Kidney epithelial cell (primary cell): ENCODE results near the gene MAP3K19. TPM values are rescaled to one million over a fixed set of nuclear protein-coding genes. Genes with fewer than 3 reads are reported as not detected.

ENCODE experiments used
- DNase-seq: peaks from one replicate; pipeline ENCODE4 v3.0.0-alpha.2; 2010; ENCODE audit warnings: low read depth
- H3K27me3 ChIP-seq: 2 replicates; pipeline ENCODE4 v1.6.0; 2011; ENCODE audit warnings: low read length; ENCODE audit not compliant: control insufficient read depth, insufficient read depth
- H3K36me3 ChIP-seq: 2 replicates; pipeline ENCODE4 v1.5.1; 2011; ENCODE audit warnings: low read length; ENCODE audit not compliant: control insufficient read depth, insufficient read depth
- H3K4me3 ChIP-seq: 2 replicates; pipeline ENCODE4 v1.5.1; 2011; ENCODE audit warnings: low read depth, mild to moderate bottlenecking, control low read depth, low read length
- total RNA-seq: library from RNA; depleted of rRNA; stranded (reverse); fragments of >200 nt; gene quantifications from 2 replicates; pipeline ENCODE4 v1.2.3, GENCODE V29; 2015
- TF ChIP-seq, protein P1 (sequence below): IDR thresholded peaks from 2 replicates; pipeline ENCODE4 v1.5.1; 2011; ENCODE audit warnings: mild to moderate bottlenecking, moderate library complexity, low read length, control low read depth, inconsistent platforms; ENCODE audit not compliant: insufficient read depth, poor library complexity, severe bottlenecking

MAP3K19 gene
- total RNA-seq, 1 donor from 2014 or later: not detected

DNA sequence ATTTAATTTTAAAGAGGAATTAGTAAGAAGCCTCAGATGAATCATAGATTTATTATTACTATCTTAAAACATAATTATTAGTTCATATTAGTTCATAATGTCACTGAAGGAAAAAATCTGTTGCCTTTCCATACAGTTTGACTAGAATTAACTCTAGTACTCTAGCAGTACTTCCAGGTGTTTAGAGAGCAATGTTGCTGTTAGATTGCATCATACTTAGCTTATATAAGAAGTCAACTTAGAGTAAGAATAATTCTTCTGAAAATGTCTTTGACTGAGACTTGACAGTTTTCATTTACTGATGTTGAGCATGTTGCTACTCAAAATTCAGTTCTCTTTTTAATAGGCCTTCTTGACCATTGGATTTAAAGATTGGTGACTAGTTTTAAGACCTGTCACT lies 9.5 kb upstream of the MAP3K19 start:
- no peak for DNase-seq
- no peaks in the 10 kb centered on the region for H3K36me3 ChIP-seq
- no peak overlapping the region for H3K4me3 ChIP-seq
- H3K27me3 ChIP-seq: no peaks in the 10 kb centered on the region
- TF ChIP-seq, protein P1, sequence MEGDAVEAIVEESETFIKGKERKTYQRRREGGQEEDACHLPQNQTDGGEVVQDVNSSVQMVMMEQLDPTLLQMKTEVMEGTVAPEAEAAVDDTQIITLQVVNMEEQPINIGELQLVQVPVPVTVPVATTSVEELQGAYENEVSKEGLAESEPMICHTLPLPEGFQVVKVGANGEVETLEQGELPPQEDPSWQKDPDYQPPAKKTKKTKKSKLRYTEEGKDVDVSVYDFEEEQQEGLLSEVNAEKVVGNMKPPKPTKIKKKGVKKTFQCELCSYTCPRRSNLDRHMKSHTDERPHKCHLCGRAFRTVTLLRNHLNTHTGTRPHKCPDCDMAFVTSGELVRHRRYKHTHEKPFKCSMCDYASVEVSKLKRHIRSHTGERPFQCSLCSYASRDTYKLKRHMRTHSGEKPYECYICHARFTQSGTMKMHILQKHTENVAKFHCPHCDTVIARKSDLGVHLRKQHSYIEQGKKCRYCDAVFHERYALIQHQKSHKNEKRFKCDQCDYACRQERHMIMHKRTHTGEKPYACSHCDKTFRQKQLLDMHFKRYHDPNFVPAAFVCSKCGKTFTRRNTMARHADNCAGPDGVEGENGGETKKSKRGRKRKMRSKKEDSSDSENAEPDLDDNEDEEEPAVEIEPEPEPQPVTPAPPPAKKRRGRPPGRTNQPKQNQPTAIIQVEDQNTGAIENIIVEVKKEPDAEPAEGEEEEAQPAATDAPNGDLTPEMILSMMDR: no peak

DNA sequence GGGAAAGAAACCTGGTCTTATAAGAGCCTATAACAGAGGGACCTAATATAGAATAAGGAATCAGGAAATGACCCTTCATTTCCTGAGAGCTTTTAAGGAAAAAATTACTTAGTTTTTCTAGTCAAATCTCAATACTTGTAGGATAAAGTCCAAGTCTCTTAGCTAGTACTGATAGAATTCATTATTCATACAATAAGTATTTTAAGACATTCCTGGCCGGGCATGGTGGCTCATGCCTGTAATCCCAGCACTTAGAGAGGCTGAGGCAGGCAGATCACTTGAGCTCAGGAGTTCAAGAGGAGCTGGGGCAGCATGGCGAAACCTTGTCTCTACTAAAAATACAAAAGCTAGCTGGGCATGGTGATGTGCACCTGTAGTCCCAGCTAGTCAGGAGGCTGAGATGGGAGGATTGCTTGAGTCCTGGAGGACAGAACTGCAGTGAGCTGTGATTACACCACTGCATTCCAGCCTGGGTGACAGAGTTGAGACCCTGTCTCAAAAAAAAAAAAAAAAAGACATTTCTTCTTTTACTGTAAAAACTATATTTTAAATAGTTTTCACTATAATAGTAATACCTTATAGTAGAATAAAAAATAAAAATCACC lies 8.0 kb upstream of the MAP3K19 start:
- Histone ChIP-seq H3K27me3 (no peaks in the 10 kb centered on the region), H3K4me3 (no peak overlapping the region), H3K36me3 (no peaks in the 10 kb centered on the region)
- DNase-seq: no peak
- TF ChIP-seq, protein P1: no peak

DNA sequence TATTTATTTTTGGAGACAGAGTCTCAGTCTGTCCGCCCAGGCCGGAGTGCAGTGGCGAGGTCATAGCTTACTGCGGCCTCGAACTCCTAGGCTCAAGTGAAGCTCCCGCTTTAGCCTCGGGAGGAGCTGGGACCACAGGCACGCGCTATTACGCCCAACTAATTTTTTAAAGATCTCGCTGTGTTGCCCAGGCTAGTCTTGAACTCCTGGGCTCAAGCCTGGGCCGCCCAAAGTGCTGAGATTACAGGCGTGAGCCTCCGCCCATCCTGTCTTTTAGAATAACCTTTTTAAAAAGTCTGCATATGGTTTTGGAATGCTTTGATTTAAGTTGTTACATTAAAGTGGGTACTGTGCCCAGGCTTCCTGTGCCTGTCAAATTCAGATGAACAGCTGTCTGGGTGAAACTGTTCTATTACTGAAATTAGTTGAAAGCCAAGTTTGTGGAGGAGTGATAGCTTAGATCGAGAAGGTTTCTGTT lies 5.8 kb upstream of the MAP3K19 start:
- no peaks in the 10 kb centered on the region for H3K36me3 ChIP-seq
- TF ChIP-seq, protein P1: no peak
- H3K4me3 ChIP-seq: peak overlapping the region; percentile 97
- no peak for DNase-seq
- H3K27me3 ChIP-seq: no peaks in the 10 kb centered on the region

DNA sequence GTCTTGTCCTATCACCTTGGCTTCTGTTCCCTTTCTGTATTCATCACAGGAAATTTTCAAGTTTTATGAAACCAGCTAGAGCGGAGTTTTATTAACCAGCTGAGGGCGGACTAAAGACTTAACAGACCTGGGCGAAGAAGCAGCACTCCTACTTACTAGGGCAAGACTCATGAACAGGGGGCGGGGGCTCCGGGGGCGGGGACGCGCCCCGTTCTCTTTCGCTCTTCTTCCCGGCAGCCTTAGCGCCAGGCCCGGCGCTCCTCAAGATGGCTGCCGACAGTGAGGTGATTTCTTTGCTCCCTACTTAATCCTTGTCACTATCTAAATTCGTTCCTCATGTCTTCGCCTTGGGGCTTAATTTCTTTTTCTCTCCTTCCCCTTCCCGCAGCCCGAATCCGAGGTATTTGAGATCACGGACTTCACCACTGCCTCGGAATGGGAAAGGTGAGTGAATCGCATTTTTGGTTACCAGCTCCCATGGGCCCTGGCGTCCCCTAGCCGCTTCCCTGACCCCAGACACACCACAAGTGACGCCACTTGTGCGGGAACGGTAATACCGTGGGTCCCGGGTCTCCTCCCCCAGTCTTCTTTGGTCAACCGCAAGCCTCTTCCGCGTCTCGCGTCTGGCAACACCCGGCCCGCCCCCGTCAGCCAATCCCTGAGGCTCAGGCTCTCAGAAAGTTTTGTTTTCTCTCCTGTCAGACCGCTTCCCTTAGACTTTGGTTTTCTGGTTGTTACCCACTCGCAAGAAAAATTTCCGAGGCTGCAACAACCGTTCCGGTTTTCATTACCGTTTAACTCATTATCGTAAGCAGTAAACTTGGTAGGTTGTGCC lies 5.0 kb upstream of the MAP3K19 start, which contains the start of gene RAB3GAP1:
TSS of gene RAB3GAP1 (plus strand) at position 251 of the 835 bp plus-strand sequence. CDS start at position 267, 16 bp downstream.
- Histone ChIP-seq H3K27me3 (no peaks in the 10 kb centered on the region), H3K36me3 (no peaks in the 10 kb centered on the region), H3K4me3 (peak within 1 kb of the TSS; percentile 97)
- peak; percentile 43 for DNase-seq
- TF ChIP-seq, protein P1: no peak

DNA sequence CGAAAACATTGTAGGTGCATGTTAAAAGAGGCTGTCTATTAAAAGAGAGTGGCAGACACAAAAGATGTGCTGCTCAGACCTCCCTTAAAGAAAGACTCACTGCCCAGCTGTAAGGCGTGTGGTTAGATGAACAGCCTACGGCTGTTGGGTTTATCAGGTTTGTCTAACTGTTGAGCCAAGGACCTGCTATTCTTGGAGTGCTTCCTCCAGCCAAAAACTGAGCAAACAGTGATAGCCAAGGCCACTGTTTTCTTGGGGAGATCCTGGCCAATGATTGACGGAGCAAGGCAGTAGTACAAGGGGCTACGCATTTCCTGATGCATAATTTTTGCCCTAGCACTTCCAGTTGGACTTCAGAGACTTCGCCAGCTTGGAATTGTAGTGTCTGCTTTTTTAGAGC lies 3.4 kb upstream of the MAP3K19 start:
- H3K4me3 ChIP-seq: no peak overlapping the region
- H3K36me3 ChIP-seq: no peaks in the 10 kb centered on the region
- DNase-seq: no peak
- no peaks in the 10 kb centered on the region for H3K27me3 ChIP-seq
- TF ChIP-seq, protein P1: no peak
